GM23338 (cell line): Measurements from ENCODE around the gene NECTIN1. TPM values are rescaled to one million over a fixed set of nuclear protein-coding genes. Genes with fewer than 3 reads are reported as not detected.

Experiments
- ATAC-seq: fragments of 200-7000 bp; cut with Tn5 transposase; 3 replicates; pipeline ENCODE4 v1.9.1; 2020
- DNase-seq: peaks from one replicate; pipeline ENCODE4 v3.0.0-alpha.2; 2015; ENCODE audit warnings: low spot score
- H2AFZ ChIP-seq: fragments of 200-600 bp; sonication (generic); 2 replicates; pipeline ENCODE4 v1.8.0; 2016; ENCODE audit warnings: antibody characterized with exemption, mild to moderate bottlenecking, moderate library complexity
- H3F3A ChIP-seq: fragments of 200-600 bp; sonication (generic); replicated peaks from 2 replicates; pipeline ENCODE4 v1.8.0; 2017; ENCODE audit warnings: antibody characterized with exemption, mixed run types, low read depth
- H3K27ac ChIP-seq: fragments of 200-600 bp; sonication (generic); 2 replicates; pipeline ENCODE4 v1.6.1; 2016; ENCODE audit warnings: low read depth
- H3K27me3 ChIP-seq: fragments of 200-600 bp; sonication (generic); 2 replicates; pipeline ENCODE4 v1.8.0; 2016; ENCODE audit warnings: mild to moderate bottlenecking, mixed run types, moderate library complexity; ENCODE audit not compliant: insufficient read depth
- H3K36me3 ChIP-seq: fragments of 200-600 bp; sonication (generic); 2 replicates; pipeline ENCODE4 v1.8.0; 2016; ENCODE audit warnings: mild to moderate bottlenecking; ENCODE audit not compliant: insufficient read depth
- H3K4me1 ChIP-seq: fragments of 200-600 bp; sonication (generic); 2 replicates; pipeline ENCODE4 v1.8.0; 2016; ENCODE audit warnings: mild to moderate bottlenecking, moderate library complexity; ENCODE audit not compliant: insufficient read depth
- H3K4me2 ChIP-seq: fragments of 200-600 bp; sonication (generic); 2 replicates; pipeline ENCODE4 v1.7.1; 2017; ENCODE audit warnings: mixed run types
- H3K4me3 ChIP-seq: fragments of 200-600 bp; sonication (generic); 2 replicates; pipeline ENCODE4 v1.6.1; 2016; ENCODE audit warnings: mixed run types
- H3K79me2 ChIP-seq: fragments of 200-600 bp; sonication (generic); replicated peaks from 2 replicates; pipeline ENCODE4 v1.8.0; 2017; ENCODE audit warnings: mild to moderate bottlenecking; ENCODE audit not compliant: insufficient read depth
- H3K9me2 ChIP-seq: fragments of 200-600 bp; sonication (generic); 2 replicates; pipeline ENCODE4 v1.8.0; 2017; ENCODE audit not compliant: insufficient read depth
- H4K20me1 ChIP-seq: fragments of 200-600 bp; sonication (generic); replicated peaks from 2 replicates; pipeline ENCODE4 v1.8.0; 2017; ENCODE audit warnings: mild to moderate bottlenecking; ENCODE audit not compliant: insufficient read depth
- H3K27ac Mint-ChIP-seq: 2 replicates; pipeline ENCODE4 v1.8.0; 2020; ENCODE audit warnings: inconsistent platforms, mild to moderate bottlenecking, moderate library complexity, mixed read lengths
- H3K27me3 Mint-ChIP-seq: 3 replicates; pipeline ENCODE4 v1.8.0; 2022; ENCODE audit warnings: low read depth, mild to moderate bottlenecking, moderate library complexity, mixed read lengths, inconsistent platforms; ENCODE audit not compliant: insufficient read depth, poor library complexity
- H3K36me3 Mint-ChIP-seq: 3 replicates; pipeline ENCODE4 v1.8.0; 2021; ENCODE audit warnings: low read depth, mild to moderate bottlenecking, inconsistent platforms, moderate library complexity, mixed read lengths
- H3K4me1 Mint-ChIP-seq: 3 replicates; pipeline ENCODE4 v1.8.0; 2020; ENCODE audit warnings: mild to moderate bottlenecking, inconsistent platforms, mixed read lengths
- H3K4me3 Mint-ChIP-seq: 3 replicates; pipeline ENCODE4 v1.8.0; 2021; ENCODE audit warnings: moderate library complexity, mild to moderate bottlenecking, inconsistent platforms, mixed read lengths
- H3K9me3 Mint-ChIP-seq: 3 replicates; pipeline ENCODE4 v1.8.0; 2020; ENCODE audit warnings: moderate library complexity, mild to moderate bottlenecking, inconsistent platforms, mixed read lengths
- CREB1 ChIP-seq: fragments of 250-450 bp; sonication (Bioruptor Pico); IDR thresholded peaks from 2 replicates; pipeline ENCODE4 v1.5.0; 2020; ENCODE audit warnings: low read depth, mild to moderate bottlenecking, moderate library complexity
- EZH2 ChIP-seq: fragments of 200-600 bp; sonication (generic); IDR thresholded peaks from one replicate; pipeline ENCODE4 v1.8.0; 2017; ENCODE audit warnings: antibody characterized with exemption, mild to moderate bottlenecking, low read depth; ENCODE audit not compliant: unreplicated experiment
- EZH2phosphoT487 ChIP-seq: fragments of 200-600 bp; sonication (generic); IDR thresholded peaks from one replicate; pipeline ENCODE4 v1.8.1; 2018; ENCODE audit warnings: antibody characterized with exemption; ENCODE audit not compliant: unreplicated experiment
- JUNB ChIP-seq: IDR thresholded peaks from one replicate; pipeline ENCODE4 v1.6.1; 2016; ENCODE audit warnings: antibody characterized with exemption; ENCODE audit not compliant: unreplicated experiment
- NANOG ChIP-seq: IDR thresholded peaks from 2 replicates; pipeline ENCODE4 v1.6.1; 2016; ENCODE audit warnings: antibody characterized with exemption, borderline replicate concordance
- POLR2AphosphoS5 ChIP-seq: IDR thresholded peaks from 2 replicates; pipeline ENCODE4 v1.6.1; 2016; ENCODE audit warnings: antibody characterized with exemption, low read depth
- STAT1 ChIP-seq: IDR thresholded peaks from one replicate; pipeline ENCODE4 v1.6.1; 2016; ENCODE audit warnings: antibody characterized with exemption; ENCODE audit not compliant: unreplicated experiment
- ZNF114 ChIP-seq: fragments of 250-450 bp; sonication (Bioruptor Pico); IDR thresholded peaks from 2 replicates; pipeline ENCODE4 v1.5.0; 2020; ENCODE audit warnings: mild to moderate bottlenecking, moderate library complexity
- ZNF331 ChIP-seq: fragments of 250-450 bp; sonication (Bioruptor Pico); IDR thresholded peaks from 2 replicates; pipeline ENCODE4 v1.5.0; 2020; ENCODE audit warnings: low read depth, mild to moderate bottlenecking, moderate library complexity
- polyA plus RNA-seq: library from polyadenylated mRNA; unstranded; fragments of >200 nt; fragmentation: Nextera tagmentation; extraction: Ambion mirVana; gene quantifications from 2 replicates; pipeline ENCODE4 v1.2.1, GENCODE V29; 2016
- total RNA-seq: library from RNA; depleted of rRNA; stranded (reverse); fragments of >200 nt; shearing (Covaris generic); gene quantifications from 2 replicates; pipeline ENCODE4 v1.2.3, GENCODE V29; 2014
- TF ChIP-seq, protein P1 (sequence below): fragments of 250-450 bp; sonication (Bioruptor Pico); IDR thresholded peaks from 2 replicates; pipeline ENCODE4 v1.5.0; 2020; ENCODE audit warnings: mild to moderate bottlenecking, moderate library complexity
- TF ChIP-seq, protein P2 (sequence below): IDR thresholded peaks from one replicate; pipeline ENCODE4 v1.6.1; 2018; ENCODE audit warnings: antibody characterized with exemption; ENCODE audit not compliant: unreplicated experiment
- TF ChIP-seq, protein P3 (sequence below): IDR thresholded peaks from 2 replicates; pipeline ENCODE4 v1.6.1; 2016; ENCODE audit warnings: antibody characterized with exemption
- TF ChIP-seq, protein P4 (sequence below), 2 experiments: fragments of 200-600 bp in 1 of 2; sonication (generic) in 1 of 2; conservative IDR thresholded peaks; 2 replicates each; pipeline versions ENCODE4 v1.5.1 to v1.6.1; 2016 to 2017; ENCODE audit warnings: antibody characterized with exemption in 2 of 2, low read depth in 2 of 2, mild to moderate bottlenecking in 2 of 2, moderate library complexity in 1 of 2

Gene NECTIN1
- total and polyA plus RNA-seq, 2 experiments from 2014 or later = 18.7 to 56.3 TPM

DNA sequence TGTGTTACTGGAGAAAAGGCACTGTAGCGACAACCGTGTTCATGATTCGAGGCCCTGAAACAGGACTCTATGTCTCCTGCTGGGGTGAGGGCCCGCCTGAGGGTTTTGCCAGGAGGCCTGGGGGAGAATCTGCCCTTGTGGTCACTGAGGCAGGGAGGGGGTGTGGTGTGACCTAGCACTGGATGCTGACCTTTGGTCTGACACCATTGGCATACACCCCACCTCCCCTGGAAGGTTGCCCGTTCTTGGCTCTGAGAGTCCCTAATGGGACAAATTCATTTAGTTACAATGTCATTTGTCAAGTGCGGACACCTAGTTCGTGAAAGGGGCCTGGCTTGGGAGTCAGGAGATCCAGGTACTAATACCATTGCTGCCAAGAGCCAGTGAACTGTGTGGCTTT lies 29.0 kb downstream of the NECTIN1 start:
- Histone ChIP-seq H3K9me2 (no peaks in the 10 kb centered on the region), H3K79me2 (peaks cover 90% of the 10 kb centered on the region), H3K27me3 (no peaks in the 10 kb centered on the region), H4K20me1 (peaks cover 51% of the 10 kb centered on the region), H3K4me2 (no peak overlapping the region), H3K27ac (no peak overlapping the region), H3K36me3 (no peaks in the 10 kb centered on the region), H3F3A (no peaks in the 10 kb centered on the region), H3K4me1 (peaks cover 24% of the 10 kb centered on the region), H2AFZ (no peak overlapping the region), H3K4me3 (no peak overlapping the region)
- TF ChIP-seq NANOG = no peak
- no peak for TF ChIP-seq ZNF331 (CRISPR knock-in tag)
- TF ChIP-seq, protein P1, sequence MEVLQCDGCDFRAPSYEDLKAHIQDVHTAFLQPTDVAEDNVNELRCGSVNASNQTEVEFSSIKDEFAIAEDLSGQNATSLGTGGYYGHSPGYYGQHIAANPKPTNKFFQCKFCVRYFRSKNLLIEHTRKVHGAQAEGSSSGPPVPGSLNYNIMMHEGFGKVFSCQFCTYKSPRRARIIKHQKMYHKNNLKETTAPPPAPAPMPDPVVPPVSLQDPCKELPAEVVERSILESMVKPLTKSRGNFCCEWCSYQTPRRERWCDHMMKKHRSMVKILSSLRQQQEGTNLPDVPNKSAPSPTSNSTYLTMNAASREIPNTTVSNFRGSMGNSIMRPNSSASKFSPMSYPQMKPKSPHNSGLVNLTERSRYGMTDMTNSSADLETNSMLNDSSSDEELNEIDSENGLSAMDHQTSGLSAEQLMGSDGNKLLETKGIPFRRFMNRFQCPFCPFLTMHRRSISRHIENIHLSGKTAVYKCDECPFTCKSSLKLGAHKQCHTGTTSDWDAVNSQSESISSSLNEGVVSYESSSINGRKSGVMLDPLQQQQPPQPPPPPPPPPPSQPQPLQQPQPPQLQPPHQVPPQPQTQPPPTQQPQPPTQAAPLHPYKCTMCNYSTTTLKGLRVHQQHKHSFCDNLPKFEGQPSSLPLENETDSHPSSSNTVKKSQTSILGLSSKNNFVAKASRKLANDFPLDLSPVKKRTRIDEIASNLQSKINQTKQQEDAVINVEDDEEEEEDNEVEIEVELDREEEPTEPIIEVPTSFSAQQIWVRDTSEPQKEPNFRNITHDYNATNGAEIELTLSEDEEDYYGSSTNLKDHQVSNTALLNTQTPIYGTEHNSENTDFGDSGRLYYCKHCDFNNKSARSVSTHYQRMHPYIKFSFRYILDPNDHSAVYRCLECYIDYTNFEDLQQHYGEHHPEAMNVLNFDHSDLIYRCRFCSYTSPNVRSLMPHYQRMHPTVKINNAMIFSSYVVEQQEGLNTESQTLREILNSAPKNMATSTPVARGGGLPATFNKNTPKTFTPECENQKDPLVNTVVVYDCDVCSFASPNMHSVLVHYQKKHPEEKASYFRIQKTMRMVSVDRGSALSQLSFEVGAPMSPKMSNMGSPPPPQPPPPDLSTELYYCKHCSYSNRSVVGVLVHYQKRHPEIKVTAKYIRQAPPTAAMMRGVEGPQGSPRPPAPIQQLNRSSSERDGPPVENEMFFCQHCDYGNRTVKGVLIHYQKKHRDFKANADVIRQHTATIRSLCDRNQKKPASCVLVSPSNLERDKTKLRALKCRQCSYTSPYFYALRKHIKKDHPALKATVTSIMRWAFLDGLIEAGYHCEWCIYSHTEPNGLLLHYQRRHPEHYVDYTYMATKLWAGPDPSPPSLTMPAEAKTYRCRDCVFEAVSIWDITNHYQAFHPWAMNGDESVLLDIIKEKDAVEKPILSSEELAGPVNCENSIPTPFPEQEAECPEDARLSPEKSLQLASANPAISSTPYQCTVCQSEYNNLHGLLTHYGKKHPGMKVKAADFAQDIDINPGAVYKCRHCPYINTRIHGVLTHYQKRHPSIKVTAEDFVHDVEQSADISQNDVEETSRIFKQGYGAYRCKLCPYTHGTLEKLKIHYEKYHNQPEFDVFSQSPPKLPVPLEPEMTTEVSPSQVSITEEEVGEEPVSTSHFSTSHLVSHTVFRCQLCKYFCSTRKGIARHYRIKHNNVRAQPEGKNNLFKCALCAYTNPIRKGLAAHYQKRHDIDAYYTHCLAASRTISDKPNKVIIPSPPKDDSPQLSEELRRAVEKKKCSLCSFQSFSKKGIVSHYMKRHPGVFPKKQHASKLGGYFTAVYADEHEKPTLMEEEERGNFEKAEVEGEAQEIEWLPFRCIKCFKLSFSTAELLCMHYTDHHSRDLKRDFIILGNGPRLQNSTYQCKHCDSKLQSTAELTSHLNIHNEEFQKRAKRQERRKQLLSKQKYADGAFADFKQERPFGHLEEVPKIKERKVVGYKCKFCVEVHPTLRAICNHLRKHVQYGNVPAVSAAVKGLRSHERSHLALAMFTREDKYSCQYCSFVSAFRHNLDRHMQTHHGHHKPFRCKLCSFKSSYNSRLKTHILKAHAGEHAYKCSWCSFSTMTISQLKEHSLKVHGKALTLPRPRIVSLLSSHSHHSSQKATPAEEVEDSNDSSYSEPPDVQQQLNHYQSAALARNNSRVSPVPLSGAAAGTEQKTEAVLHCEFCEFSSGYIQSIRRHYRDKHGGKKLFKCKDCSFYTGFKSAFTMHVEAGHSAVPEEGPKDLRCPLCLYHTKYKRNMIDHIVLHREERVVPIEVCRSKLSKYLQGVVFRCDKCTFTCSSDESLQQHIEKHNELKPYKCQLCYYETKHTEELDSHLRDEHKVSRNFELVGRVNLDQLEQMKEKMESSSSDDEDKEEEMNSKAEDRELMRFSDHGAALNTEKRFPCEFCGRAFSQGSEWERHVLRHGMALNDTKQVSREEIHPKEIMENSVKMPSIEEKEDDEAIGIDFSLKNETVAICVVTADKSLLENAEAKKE = no peak
- no peak for TF ChIP-seq JUNB
- no peak for TF ChIP-seq STAT1
- TF ChIP-seq EZH2phosphoT487 = no peak
- no peak for TF ChIP-seq ZNF114 (CRISPR knock-in tag)
- TF ChIP-seq, protein P2, sequence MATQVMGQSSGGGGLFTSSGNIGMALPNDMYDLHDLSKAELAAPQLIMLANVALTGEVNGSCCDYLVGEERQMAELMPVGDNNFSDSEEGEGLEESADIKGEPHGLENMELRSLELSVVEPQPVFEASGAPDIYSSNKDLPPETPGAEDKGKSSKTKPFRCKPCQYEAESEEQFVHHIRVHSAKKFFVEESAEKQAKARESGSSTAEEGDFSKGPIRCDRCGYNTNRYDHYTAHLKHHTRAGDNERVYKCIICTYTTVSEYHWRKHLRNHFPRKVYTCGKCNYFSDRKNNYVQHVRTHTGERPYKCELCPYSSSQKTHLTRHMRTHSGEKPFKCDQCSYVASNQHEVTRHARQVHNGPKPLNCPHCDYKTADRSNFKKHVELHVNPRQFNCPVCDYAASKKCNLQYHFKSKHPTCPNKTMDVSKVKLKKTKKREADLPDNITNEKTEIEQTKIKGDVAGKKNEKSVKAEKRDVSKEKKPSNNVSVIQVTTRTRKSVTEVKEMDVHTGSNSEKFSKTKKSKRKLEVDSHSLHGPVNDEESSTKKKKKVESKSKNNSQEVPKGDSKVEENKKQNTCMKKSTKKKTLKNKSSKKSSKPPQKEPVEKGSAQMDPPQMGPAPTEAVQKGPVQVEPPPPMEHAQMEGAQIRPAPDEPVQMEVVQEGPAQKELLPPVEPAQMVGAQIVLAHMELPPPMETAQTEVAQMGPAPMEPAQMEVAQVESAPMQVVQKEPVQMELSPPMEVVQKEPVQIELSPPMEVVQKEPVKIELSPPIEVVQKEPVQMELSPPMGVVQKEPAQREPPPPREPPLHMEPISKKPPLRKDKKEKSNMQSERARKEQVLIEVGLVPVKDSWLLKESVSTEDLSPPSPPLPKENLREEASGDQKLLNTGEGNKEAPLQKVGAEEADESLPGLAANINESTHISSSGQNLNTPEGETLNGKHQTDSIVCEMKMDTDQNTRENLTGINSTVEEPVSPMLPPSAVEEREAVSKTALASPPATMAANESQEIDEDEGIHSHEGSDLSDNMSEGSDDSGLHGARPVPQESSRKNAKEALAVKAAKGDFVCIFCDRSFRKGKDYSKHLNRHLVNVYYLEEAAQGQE = no peak
- TF ChIP-seq EZH2 = no peak
- no peak for TF ChIP-seq CREB1 (CRISPR knock-in tag)
- TF ChIP-seq, protein P3, sequence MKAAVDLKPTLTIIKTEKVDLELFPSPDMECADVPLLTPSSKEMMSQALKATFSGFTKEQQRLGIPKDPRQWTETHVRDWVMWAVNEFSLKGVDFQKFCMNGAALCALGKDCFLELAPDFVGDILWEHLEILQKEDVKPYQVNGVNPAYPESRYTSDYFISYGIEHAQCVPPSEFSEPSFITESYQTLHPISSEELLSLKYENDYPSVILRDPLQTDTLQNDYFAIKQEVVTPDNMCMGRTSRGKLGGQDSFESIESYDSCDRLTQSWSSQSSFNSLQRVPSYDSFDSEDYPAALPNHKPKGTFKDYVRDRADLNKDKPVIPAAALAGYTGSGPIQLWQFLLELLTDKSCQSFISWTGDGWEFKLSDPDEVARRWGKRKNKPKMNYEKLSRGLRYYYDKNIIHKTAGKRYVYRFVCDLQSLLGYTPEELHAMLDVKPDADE = no peak
- TF ChIP-seq, protein P4, sequence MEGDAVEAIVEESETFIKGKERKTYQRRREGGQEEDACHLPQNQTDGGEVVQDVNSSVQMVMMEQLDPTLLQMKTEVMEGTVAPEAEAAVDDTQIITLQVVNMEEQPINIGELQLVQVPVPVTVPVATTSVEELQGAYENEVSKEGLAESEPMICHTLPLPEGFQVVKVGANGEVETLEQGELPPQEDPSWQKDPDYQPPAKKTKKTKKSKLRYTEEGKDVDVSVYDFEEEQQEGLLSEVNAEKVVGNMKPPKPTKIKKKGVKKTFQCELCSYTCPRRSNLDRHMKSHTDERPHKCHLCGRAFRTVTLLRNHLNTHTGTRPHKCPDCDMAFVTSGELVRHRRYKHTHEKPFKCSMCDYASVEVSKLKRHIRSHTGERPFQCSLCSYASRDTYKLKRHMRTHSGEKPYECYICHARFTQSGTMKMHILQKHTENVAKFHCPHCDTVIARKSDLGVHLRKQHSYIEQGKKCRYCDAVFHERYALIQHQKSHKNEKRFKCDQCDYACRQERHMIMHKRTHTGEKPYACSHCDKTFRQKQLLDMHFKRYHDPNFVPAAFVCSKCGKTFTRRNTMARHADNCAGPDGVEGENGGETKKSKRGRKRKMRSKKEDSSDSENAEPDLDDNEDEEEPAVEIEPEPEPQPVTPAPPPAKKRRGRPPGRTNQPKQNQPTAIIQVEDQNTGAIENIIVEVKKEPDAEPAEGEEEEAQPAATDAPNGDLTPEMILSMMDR (conservative IDR thresholded peaks at IDR 0.05; ENCODE audit: low read depth in 2 of 2) = no peak
- TF ChIP-seq POLR2AphosphoS5 = no peak
- Mint-ChIP-seq H3K9me3 (no peaks in the 10 kb centered on the region), H3K36me3 (peaks cover 2% of the 10 kb centered on the region; the same call in 2 of the 3 replicates), H3K27me3 (peaks cover 13% of the 10 kb centered on the region), H3K4me1 (peaks cover 39% of the 10 kb centered on the region), H3K27ac (no peak overlapping the region), H3K4me3 (no peak overlapping the region)
- DNase-seq = no peak
- ATAC-seq = no peak
